HG03025 (cell line): ENCODE measurements around the gene AGTRAP.

Experiments used
- ATAC-seq: cut with Tn5 transposase; IDR thresholded peaks from one replicate; pipeline ENCODE4 v1.9.1; 2021; ENCODE audit warnings: mild to moderate bottlenecking, moderate library complexity; ENCODE audit not compliant: unreplicated experiment, low FRiP score

AGTRAP gene

DNA sequence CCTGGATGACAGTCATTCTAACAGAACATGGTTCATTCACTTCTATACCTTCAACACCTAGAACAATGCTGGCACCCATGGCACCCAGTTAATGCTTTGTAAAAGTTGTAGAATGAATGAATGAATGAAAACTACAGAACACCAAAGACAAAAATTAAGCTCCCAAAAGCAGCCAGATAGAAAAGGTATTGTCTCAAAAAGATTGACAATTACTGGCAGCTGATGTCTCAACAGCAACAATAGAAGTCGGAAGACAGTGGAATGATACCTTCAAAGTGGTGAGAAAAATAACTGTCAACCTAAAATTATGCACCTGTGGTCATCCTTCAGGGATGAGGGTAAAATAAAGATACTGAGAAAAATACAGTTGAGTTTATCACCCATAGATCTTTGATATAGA lies 21.1 kb downstream of the AGTRAP start:
- ATAC-seq = no peak

DNA sequence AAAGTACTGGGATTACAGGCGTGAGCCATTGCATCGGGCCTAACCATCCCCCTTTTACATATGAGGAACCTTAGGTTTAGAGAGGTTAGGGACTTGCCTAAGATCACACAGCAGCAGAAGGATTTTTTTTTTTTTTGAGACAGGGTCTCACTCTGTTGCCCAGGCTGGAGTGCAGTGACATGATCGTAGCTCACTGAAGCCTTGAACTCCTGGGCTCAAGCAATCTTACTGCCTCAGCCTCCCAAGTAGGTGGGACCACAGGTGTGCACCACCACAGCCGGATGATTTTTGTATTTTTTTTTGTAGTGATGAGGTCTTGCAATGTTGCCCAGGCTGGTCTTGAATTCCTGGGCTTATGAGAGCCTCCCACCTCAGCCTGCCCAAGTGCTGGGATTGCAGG lies 23.9 kb downstream of the AGTRAP start:
- ATAC-seq = no peak

DNA sequence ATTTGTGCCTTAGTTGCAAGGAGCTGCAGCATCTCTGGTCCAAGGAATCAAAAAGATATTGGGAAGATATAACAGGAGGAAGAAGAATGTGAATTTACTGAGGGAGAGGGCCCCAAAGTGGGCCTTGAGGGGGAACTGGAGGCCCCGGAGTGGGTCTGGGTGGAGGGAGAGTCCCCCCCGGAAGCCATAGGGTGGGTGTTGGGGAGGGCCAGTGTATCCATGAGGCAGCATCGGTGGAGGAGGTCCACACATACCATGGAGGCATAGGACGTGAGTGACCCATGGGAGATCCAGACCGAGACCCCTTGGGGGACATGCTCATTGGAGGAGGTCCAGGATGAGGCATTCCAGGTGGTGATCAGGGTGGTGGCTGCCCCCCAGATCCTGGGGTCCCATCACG lies 25.3 kb downstream of the AGTRAP start:
- no peak for ATAC-seq

DNA sequence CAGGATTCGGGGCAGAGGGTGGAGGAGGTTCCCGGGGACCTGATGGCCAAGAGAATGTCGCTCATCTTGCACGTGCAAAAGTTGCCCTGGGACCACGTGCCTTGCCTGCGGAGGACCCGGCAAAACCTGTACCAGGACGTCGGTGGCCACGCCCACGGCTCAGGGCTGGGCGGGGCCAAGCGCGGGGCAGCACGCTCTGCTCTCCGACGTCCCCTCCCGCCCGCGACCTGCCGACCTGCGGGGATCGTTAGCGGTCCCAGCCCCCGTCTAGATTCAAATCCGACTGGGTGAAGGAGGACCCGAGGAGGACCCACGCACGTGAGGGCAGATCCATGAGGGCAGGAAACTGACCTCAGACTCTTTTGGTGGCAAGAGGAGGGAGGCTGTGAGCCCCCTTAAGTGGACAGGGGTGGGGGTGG lies 26.1 kb downstream of the AGTRAP start, which contains the start of gene C1orf167:
C1orf167 (plus strand) TSS at position 206 of the 419 bp plus-strand sequence. CDS start 2,208 bp downstream, outside the sequence.
- ATAC-seq = no peak

DNA sequence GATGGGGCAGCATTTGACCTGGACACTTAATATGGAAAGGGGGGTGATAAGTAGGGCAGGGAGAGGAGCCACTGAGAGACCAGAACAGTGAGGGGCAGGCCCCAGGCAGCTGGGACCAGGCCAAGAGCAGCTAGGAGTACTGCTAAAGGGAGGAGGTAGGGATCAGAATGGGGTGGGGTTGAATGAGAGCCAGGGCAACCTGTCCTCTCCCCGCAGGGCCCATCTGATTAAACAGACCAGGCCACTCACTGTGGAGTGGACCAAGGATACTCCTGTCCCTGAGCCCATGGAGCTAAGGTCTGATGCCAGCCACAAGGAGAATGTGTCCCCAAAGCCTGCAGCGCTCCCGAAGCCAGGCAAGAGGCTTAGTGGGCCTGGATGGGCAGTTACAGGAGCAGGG lies 28.2 kb downstream of the AGTRAP start:
- no peak for ATAC-seq

DNA sequence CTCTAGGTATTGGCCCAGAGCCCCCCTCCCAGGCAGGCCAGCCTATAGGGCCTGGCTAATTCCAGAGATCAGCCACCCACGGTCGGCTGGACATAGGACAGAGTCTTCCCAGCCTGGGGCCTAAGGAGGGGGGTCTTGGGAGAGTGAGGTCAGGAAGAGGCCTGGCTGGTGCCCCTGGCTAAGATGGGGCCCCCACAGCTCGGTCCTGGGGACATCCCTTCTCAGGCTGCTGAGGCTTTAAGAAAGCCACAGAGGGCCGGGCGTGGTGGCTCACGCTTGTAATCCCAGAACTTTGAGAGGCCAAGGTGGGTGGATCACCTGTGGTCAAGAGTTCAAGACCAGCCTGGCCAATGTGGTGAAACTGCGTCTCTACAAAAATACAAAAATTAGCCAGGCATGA lies 28.6 kb downstream of the AGTRAP start:
- no peak for ATAC-seq

DNA sequence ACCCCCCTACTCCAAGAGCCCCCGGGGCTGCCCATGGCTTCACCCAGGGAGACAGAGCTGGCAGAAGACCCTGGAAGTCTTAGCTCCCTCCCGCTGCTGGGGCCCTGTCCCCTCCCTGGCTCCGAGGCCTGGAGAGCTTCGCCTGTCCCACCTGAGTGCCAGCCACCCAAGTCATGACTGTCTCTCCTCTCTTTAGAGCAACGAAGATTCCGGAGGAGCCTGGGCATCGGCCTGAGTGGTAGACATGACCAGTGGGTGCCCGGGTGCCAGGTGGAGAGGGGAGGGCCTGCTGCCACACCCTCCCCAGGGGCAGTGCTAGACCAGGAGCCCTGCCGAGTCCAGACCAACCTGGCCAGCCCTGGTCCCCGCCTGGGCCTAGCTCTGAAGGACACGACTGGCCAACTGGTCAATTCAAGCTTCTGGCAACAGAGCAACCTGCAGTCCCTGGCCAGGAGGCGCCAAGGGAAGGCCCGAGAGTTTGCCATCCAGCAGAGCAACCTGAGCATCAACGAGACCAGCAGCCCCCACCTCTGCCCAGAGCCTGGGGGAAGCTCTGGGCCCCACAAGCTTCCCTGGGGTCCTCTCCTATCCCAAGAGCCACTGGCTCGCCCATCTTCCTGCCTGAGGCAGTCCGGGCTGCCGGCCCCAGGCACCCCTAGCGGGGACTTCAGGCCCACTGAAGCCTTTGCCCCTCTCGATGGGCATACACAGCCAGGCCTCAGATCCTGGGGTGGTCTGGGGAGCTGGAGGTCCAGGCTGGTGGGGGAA lies 29.9 kb downstream of the AGTRAP start:
- ATAC-seq = no peak

DNA sequence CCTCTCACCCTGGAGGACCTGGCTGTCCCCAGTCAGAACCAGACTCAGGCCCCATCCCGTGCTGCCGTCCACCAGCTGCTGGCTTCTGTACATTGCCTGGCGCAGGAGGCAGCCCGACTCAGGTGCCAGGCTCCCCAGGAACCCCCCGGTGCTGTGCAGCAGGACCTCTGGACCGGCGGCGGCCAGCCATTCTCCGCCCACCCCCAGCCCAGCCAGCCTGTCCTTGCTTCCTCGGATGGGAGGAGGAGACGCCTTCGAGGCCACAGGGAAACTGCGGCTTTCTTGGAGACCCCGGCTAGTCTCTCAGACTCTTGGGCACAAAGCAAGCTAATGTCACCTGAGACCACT lies 30.5 kb downstream of the AGTRAP start:
- ATAC-seq = no peak

DNA sequence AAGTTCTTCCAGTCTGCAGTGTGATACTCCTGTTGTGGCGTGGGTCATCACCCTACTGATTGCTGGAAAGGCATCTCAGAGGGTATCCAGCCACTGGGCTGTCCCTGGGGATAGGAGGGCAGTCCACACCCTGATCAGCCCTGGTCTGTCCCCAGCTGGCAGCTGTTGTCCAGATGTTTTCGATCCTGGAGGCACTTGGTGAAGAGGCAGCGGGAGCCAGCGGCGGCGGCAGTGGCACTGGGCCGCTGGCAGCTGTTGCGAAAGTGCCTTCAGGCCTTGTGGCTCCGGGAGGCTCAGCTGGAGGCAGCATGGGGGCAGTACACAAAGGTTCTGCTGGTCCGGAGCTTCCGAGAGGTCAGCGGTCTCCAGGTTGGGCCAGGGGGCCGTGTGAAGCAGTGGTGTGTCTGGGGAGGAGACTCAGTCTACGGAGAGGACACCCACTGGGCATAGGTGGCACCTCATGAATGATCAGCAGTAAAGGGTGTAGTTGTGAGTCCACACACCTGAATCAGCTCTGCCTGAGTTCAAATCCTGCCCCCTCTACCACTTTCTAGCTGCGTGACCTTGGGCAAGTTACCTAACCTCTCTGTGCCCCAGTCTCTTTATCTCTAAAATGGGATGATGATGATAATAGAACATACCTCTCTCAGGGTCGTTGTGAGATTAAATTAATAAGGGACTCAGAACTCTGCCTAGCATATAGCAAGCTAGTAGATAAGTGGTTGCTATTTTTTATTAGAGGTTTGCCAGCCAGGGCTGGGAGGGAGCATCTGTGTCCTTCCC lies 32.2 kb downstream of the AGTRAP start:
- no peak for ATAC-seq

DNA sequence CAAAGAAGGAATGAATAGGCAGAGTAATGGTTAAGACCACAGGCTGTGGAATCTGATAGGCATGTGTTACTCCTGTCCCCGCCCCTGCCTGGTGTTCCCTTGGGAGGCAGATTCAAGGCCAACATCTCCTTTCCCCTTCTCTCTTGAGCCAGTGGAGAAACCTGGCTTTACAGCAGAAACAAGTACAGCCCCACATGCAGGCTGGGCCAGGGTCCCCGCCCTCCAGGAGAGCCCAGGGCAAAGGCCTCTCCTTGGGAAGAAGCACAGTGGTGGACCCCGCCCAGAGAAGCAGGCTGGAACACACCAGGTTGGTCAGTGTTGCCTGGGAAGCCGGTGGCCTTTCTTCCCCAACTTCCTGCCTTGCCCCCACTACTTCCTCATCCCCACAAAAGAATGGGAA lies 32.9 kb downstream of the AGTRAP start:
- ATAC-seq = no peak

DNA sequence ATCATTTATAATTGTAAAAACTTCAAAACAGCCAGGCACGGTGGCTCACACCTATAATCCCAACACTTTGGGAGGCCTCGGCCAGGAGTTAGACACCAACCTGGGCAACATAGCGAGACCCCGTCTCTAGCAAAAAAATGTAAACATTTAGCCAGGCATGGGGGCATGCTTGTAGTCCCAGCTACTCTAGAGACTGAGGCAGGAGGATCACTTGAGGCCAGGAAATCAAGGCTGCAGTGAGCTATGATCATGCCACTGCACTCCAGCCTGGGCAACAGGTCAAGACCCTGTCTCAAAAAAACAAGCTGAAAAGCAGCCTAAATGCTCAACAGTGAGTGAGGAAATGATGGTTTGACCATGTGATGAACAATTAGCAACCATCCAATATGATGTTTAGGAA lies 33.3 kb downstream of the AGTRAP start:
- no peak for ATAC-seq

DNA sequence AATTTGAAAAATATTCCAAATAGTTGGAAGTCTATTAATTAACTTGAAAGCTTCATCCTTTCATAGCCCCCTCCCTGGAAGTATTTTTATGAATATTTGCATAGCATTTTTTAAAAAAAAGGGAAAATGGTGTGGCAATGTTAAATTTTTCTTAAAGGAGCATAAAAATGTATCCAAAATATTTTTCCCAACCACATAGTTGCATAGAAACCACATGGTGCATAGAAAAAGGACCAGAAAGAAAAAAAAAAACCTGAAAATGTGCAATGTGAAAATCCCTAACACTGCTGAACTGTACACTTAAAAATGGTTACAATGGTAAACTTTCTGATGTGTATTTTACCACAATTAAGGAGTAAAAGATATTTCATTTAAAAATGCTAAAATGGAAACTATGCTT lies 34.1 kb downstream of the AGTRAP start:
- no peak for ATAC-seq

DNA sequence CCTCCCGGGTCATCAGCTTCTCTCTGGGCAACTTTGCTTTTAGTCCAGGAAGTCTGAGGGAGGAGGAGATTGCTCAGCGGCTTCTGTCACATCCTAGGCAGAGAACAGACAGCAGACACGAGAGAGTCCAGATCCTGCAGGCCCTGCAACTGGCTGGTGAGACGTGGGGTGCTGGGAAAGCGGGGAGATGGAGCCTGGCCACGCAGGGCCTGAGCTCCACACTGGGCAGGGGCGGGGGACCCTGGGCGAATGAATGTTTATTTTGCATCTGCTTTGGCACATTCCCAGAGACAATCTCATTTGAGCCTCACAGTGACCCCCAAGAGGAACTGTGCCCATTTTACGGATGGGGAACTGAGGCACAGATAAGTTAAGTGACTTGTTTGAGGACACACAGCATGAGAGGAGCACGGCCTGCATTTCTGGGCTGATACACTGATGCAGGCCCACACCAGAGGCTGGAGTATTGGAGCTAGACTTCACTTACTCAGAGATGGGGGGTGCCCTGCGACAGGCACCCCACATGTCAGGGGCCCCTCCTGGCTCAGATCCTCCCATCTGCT lies 35.6 kb downstream of the AGTRAP start:
- ATAC-seq = no peak

DNA sequence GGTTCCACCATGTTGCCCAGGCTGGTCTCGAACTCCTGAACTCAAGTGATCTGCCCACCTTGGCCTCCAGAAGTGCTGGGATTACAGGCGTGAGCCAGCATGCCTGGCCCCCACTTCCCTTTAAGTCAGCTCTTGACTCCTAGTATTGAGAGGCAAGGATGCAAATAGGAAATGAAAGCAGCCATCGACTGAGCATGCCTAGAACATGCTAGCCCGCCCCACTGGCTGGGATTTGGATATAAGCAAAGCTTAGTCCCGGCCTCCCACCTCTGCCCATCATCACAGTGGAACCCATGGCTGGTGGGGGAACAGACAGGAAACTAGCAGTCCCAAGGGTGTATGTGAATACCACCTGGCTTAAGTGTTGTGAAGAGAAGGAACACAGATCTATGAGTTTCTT lies 36.5 kb downstream of the AGTRAP start:
- ATAC-seq = no peak

DNA sequence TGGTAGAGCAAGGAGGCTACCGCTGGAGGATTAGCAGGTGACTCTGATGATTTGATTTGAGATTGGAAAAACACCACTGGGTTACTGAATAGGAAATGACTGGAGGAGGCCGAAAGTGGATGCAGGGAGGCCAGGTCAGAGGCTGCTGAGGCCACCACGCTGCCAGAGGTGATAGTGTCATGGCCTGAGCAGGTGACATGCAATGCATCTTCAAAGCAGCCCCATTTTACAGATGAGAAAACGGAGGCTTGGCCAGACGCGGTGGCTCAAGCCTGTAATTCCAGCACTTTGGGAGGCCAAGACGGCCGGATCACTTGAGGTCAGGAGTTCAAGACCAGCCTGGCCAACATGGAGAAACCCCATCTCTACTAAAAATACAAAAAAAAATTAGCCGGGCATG lies 38.8 kb downstream of the AGTRAP start:
- ATAC-seq = no peak

DNA sequence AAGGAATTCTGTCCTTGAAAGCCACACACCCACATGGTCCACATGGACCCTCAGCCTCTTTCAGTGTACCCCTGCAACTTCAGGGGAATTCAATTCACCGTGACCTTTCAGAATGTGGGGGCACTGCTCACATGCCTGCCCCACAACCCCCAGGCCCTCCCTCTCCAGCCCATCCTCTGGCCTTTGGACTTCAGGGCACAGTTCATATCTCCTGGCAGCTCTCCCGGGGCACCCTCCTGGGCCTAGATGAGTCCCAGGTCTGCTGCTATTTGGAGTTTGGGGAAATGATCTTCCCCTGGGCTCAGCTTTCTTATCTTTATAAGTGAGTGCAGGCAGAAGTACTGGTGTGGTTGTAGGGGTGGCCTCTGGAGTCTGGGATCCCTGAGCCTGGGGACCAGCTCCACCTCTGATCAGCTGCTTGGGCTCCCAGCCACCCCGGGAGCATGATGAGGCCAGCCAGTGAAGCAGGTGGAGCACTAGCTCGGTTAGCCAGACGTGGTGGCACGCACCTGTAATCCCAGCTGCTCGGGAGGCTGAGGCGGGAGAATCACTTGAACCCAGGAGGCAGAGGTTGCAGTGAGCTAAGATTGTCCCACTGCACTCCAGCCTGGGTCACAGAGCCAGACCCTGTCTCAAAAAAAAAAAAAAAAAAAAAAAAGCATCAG lies 41.9 kb downstream of the AGTRAP start:
- no peak for ATAC-seq

DNA sequence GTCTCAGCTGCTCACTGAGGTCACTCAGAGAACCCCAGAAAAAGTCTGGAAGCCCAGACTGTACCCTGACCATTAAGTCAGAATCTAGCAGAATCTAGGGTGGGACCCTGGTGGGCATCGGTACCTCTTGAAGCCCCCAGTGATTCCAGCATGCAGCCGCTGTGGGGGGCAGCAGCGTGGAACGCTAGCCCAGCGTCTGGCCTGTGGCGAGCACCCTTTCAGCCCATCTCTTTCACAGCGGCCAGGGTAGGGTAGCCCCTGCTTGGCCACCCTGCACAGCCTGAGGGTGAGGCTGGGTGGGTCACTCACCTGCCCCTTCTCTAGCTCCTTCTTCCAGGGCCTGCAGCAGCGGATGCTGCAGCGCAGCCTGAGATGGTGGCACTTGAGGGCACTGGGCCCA lies 42.4 kb downstream of the AGTRAP start:
- ATAC-seq = no peak

DNA sequence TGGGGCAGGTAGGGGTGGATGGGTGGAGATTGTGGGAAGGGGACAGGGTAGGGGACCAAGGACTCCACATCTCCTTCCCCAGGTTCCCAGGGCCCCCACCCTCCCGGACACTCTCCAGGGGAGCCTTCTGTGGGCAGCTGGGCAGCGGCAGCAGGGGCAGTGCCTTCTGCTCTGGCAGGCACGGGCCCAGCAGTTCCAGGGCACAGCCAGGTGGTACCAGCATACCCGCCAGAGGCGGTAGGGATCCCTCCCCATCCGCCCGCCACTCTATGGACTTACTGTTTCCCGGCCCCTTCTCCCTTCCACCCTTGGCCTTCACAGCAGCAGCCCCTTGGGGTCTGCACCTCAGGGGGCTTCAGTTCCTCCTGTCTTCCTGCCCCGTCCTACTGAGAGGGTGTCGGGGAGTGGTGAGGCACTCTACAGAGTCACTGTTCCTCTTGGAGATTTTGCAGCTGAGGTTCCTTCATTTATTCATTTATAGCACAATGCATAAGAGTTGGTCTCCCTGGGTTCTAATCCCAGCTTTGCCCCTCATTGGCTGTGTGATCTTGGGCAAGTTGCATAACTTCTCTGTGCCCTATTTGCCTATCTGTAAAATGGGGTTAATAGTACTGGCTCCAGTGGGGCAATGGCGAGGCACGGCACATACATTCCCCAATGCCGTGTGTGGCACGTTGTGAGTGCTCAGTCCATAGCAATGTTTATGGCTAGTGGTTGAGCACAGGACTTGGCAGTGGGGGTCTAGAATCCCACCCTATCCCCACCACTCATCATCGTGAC lies 43.1 kb downstream of the AGTRAP start:
- no peak for ATAC-seq

DNA sequence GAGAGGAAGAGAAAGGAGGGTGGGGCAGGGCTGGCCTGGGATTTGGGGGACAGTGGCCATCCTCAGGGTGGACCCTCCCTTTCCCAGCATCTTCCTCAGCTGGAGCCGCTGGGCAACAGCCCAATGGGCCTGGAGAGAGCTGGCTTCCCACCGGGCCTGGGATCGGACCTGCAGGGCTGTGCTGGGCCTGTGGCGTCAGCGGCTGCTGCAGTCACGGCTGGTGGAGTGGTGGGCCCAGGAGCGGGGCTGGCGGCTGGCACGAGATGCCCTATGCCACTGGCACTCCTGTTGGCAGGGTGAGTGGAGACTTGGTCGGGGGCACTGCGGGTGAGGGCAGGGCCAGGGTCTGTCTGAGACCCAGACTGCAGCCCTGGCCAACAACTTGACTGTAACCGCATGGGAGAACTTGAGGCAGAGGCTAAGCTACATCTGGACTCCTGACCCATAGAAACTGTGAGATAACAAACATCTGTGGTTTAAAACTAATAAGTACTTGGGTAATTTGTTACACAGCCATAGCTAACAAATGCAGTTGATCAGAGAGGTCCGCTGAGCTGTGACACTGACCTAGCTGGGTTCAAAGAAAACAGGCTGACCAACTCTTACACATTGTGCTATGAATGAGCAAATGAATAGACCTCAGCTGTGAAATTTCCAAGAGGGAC lies 43.9 kb downstream of the AGTRAP start:
- no peak for ATAC-seq
